HEK293 (cell line): ENCODE results near the gene NOXRED1.

Experiments
- HOXC10 ChIP-seq: sonication (generic); formaldehyde crosslinking; IDR thresholded peaks from 2 replicates; pipeline ENCODE4 v1.8.1; 2023; ENCODE audit warnings: mild to moderate bottlenecking, missing genetic modification reagents
- TRIM28 ChIP-seq: IDR thresholded peaks from 2 replicates; pipeline ENCODE4 v1.6.1; 2011; ENCODE audit warnings: low read length, control low read depth, borderline replicate concordance
- ZBTB21 ChIP-seq: fragments of 450-650 bp; formaldehyde crosslinking; IDR thresholded peaks from 2 replicates; pipeline ENCODE4 v1.5.1; 2017; ENCODE audit warnings: missing biosample characterization, missing genetic modification characterization
- ZNF114 ChIP-seq: fragments of 450-650 bp; formaldehyde crosslinking; IDR thresholded peaks from 2 replicates; pipeline ENCODE4 v1.5.0; 2017; ENCODE audit warnings: missing biosample characterization, missing genetic modification characterization
- ZNF211 ChIP-seq: fragments of 450-650 bp; formaldehyde crosslinking; IDR thresholded peaks from 2 replicates; pipeline ENCODE4 v1.5.1; 2016; ENCODE audit warnings: low read depth, missing biosample characterization, missing genetic modification characterization
- ZNF341 ChIP-seq: fragments of 450-650 bp; formaldehyde crosslinking; IDR thresholded peaks from 2 replicates; pipeline ENCODE4; 2016; ENCODE audit warnings: low read depth, missing biosample characterization, missing genetic modification characterization
- ZNF530 ChIP-seq: fragments of 450-650 bp; formaldehyde crosslinking; IDR thresholded peaks from 2 replicates; pipeline ENCODE4 v1.5.1; 2016; ENCODE audit warnings: low read depth, missing biosample characterization, missing genetic modification characterization
- TF ChIP-seq, protein P1 (sequence below): fragments of 450-650 bp; formaldehyde crosslinking; IDR thresholded peaks from 2 replicates; pipeline ENCODE4 v1.5.1; 2016; ENCODE audit warnings: missing biosample characterization, missing genetic modification characterization
- TF ChIP-seq, protein P2 (sequence below): fragments of 450-650 bp; formaldehyde crosslinking; IDR thresholded peaks from 2 replicates; pipeline ENCODE4 v1.5.1; 2016; ENCODE audit warnings: missing biosample characterization, missing genetic modification characterization
- TF ChIP-seq, protein P3 (sequence below): fragments of 450-650 bp; formaldehyde crosslinking; IDR thresholded peaks from 2 replicates; pipeline ENCODE4 v1.5.1; 2016; ENCODE audit warnings: missing biosample characterization, missing genetic modification characterization

DNA sequence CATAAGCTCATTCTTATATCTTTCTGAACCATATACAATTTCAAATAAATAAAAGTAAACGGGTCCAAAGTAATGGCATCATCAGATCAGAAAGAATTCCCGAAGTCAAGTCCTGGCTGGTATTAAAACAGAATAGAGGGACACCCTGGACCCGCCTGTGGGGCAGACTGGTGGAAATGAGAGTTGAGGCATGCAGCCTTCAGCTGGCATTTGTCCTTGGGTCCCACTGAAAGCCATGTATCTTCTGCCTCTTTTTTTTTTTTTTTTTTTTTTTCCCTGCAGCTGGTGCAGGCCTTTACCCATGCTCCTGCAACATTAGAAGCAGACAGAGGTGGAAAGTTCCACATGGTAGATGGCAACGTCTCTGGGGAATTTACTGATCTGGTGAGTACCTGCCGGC is 44.5 kb upstream of the NOXRED1 start:
- TF ChIP-seq, protein P1, sequence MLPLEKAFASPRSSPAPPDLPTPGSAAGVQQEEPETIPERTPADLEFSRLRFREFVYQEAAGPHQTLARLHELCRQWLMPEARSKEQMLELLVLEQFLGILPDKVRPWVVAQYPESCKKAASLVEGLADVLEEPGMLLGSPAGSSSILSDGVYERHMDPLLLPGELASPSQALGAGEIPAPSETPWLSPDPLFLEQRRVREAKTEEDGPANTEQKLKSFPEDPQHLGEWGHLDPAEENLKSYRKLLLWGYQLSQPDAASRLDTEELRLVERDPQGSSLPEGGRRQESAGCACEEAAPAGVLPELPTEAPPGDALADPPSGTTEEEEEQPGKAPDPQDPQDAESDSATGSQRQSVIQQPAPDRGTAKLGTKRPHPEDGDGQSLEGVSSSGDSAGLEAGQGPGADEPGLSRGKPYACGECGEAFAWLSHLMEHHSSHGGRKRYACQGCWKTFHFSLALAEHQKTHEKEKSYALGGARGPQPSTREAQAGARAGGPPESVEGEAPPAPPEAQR (tag by site-specific recombination), result no peak
- TF ChIP-seq, protein P2, sequence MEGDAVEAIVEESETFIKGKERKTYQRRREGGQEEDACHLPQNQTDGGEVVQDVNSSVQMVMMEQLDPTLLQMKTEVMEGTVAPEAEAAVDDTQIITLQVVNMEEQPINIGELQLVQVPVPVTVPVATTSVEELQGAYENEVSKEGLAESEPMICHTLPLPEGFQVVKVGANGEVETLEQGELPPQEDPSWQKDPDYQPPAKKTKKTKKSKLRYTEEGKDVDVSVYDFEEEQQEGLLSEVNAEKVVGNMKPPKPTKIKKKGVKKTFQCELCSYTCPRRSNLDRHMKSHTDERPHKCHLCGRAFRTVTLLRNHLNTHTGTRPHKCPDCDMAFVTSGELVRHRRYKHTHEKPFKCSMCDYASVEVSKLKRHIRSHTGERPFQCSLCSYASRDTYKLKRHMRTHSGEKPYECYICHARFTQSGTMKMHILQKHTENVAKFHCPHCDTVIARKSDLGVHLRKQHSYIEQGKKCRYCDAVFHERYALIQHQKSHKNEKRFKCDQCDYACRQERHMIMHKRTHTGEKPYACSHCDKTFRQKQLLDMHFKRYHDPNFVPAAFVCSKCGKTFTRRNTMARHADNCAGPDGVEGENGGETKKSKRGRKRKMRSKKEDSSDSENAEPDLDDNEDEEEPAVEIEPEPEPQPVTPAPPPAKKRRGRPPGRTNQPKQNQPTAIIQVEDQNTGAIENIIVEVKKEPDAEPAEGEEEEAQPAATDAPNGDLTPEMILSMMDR (tag by site-specific recombination), result no peak
- TF ChIP-seq ZNF530 (tag by site-specific recombination) (no peak), ZNF114 (tag by site-specific recombination) (no peak), HOXC10 (CRISPR knock-in tag) (no peak), ZNF211 (tag by site-specific recombination) (no peak), ZNF341 (tag by site-specific recombination) (no peak), ZBTB21 (no peak), TRIM28 (no peak)
- TF ChIP-seq, protein P3, sequence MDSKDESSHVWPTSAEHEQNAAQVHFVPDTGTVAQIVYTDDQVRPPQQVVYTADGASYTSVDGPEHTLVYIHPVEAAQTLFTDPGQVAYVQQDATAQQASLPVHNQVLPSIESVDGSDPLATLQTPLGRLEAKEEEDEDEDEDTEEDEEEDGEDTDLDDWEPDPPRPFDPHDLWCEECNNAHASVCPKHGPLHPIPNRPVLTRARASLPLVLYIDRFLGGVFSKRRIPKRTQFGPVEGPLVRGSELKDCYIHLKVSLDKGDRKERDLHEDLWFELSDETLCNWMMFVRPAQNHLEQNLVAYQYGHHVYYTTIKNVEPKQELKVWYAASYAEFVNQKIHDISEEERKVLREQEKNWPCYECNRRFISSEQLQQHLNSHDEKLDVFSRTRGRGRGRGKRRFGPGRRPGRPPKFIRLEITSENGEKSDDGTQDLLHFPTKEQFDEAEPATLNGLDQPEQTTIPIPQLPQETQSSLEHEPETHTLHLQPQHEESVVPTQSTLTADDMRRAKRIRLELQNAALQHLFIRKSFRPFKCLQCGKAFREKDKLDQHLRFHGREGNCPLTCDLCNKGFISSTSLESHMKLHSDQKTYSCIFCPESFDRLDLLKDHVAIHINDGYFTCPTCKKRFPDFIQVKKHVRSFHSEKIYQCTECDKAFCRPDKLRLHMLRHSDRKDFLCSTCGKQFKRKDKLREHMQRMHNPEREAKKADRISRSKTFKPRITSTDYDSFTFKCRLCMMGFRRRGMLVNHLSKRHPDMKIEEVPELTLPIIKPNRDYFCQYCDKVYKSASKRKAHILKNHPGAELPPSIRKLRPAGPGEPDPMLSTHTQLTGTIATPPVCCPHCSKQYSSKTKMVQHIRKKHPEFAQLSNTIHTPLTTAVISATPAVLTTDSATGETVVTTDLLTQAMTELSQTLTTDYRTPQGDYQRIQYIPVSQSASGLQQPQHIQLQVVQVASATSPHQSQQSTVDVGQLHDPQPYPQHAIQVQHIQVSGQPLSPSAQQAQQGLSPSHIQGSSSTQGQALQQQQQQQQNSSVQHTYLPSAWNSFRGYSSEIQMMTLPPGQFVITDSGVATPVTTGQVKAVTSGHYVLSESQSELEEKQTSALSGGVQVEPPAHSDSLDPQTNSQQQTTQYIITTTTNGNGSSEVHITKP (tag by site-specific recombination), result no peak
